Smooth muscle cell (in vitro differentiated cells): ENCODE measurements around the gene AMACR. TPM values are rescaled to one million over a fixed set of nuclear protein-coding genes. Genes with fewer than 3 reads are reported as not detected.

ENCODE experiments used
- DNase-seq: peaks from one replicate; lab custom pipeline; 2025; ENCODE audit not compliant: unreplicated experiment; lab: John Stamatoyannopoulos, UW
- H2AFZ ChIP-seq: fragments of 200-600 bp; sonication (generic); 2 replicates; pipeline ENCODE4 v1.6.0; 2016; ENCODE audit warnings: antibody characterized with exemption, low read depth, mild to moderate bottlenecking
- H3F3A ChIP-seq: fragments of 200-600 bp; sonication (generic); 2 replicates; pipeline ENCODE4 v1.6.0; 2017; ENCODE audit warnings: antibody characterized with exemption, low read depth
- H3K27ac ChIP-seq: fragments of 200-600 bp; sonication (generic); 2 replicates; pipeline ENCODE4 v1.5.1; 2016; ENCODE audit warnings: low read depth, mild to moderate bottlenecking
- H3K27me3 ChIP-seq: fragments of 200-600 bp; sonication (generic); 2 replicates; pipeline ENCODE4 v1.6.1; 2016; ENCODE audit warnings: low read depth, mild to moderate bottlenecking
- H3K36me3 ChIP-seq: fragments of 200-600 bp; sonication (generic); 2 replicates; pipeline ENCODE4 v1.5.1; 2016; ENCODE audit warnings: low read depth
- H3K4me1 ChIP-seq: fragments of 200-600 bp; sonication (generic); 2 replicates; pipeline ENCODE4 v1.5.1; 2016; ENCODE audit warnings: low read depth
- H3K4me2 ChIP-seq: fragments of 200-600 bp; sonication (generic); 2 replicates; pipeline ENCODE4 v1.6.0; 2016; ENCODE audit warnings: mild to moderate bottlenecking
- H3K4me3 ChIP-seq: fragments of 200-600 bp; sonication (generic); 2 replicates; pipeline ENCODE4 v1.5.1; 2016; ENCODE audit warnings: mild to moderate bottlenecking
- H3K79me2 ChIP-seq: fragments of 200-600 bp; sonication (generic); 2 replicates; pipeline ENCODE4 v1.6.0; 2016; ENCODE audit warnings: low read depth, mild to moderate bottlenecking
- H3K9ac ChIP-seq: fragments of 200-600 bp; sonication (generic); 2 replicates; pipeline ENCODE4 v1.6.0; 2016; ENCODE audit warnings: low read depth
- H3K9me3 ChIP-seq: fragments of 200-600 bp; sonication (generic); replicated peaks from 2 replicates; pipeline ENCODE4 v1.5.1; 2016; ENCODE audit warnings: low read depth
- H4K20me1 ChIP-seq: fragments of 200-600 bp; sonication (generic); 2 replicates; pipeline ENCODE4 v1.6.0; 2016; ENCODE audit warnings: low read depth
- WGBS: methylation state at CpG from one replicate; pipeline ENCODE4 v1.1.7; 2016; ENCODE audit warnings: low lambda C conversion rate; 5-methylcytosine and 5-hydroxymethylcytosine counted together
- polyA plus RNA-seq: library from polyadenylated mRNA; unstranded; fragments of >200 nt; fragmentation: Nextera tagmentation; extraction: Ambion mirVana; gene quantifications from 2 replicates; pipeline ENCODE4 v1.2.1, GENCODE V29; 2016
- total RNA-seq: library from RNA; depleted of rRNA; stranded (reverse); fragments of >200 nt; gene quantifications from 2 replicates; pipeline ENCODE4 v1.2.3, GENCODE V29; 2014
- TF ChIP-seq, protein P1 (sequence below): fragments of 200-600 bp; sonication (generic); IDR thresholded peaks from 2 replicates; pipeline ENCODE4 v1.5.1; 2017; ENCODE audit warnings: borderline replicate concordance, mild to moderate bottlenecking, antibody characterized with exemption; ENCODE audit not compliant: insufficient read depth, poor library complexity, severe bottlenecking

AMACR gene
- total and polyA plus RNA-seq, 2 experiments from 2014 or later, result 14.1 to 14.5 TPM

DNA sequence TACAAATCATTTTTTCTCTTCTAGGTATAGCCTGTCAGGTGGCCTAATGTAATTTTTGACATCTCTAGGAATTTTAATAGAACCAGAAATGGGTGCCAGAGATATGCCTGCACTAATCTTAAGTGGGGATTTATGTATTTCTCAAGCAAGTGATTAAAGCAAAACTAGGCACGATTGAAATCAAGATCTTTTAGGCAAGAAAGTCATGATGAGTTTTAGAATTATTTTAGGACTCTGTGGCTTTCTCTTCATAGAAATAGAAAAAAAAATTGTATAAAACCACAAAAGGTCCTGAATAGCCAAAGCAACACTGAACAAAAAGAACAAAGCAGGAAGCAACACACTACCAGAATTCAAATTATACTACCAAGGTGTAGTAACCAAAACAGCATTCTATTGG is 952 bp upstream of the AMACR start:
- 21% methylated on average over 1 of the region's 1 CpG for WGBS
- Histone ChIP-seq H2AFZ (peak overlapping the region; percentile 97), H3K9ac (peak overlapping the region; percentile 44), H4K20me1 (no peaks in the 10 kb centered on the region), H3K27ac (peak overlapping the region; percentile 66), H3K27me3 (no peaks in the 10 kb centered on the region), H3K4me2 (peak overlapping the region; percentile 97), H3K9me3 (no peaks in the 10 kb centered on the region), H3K79me2 (peaks cover 4% of the 10 kb centered on the region), H3K4me1 (peaks cover 12% of the 10 kb centered on the region), H3K36me3 (no peaks in the 10 kb centered on the region), H3K4me3 (peak overlapping the region; percentile 86), H3F3A (peaks cover 16% of the 10 kb centered on the region)
- TF ChIP-seq, protein P1, sequence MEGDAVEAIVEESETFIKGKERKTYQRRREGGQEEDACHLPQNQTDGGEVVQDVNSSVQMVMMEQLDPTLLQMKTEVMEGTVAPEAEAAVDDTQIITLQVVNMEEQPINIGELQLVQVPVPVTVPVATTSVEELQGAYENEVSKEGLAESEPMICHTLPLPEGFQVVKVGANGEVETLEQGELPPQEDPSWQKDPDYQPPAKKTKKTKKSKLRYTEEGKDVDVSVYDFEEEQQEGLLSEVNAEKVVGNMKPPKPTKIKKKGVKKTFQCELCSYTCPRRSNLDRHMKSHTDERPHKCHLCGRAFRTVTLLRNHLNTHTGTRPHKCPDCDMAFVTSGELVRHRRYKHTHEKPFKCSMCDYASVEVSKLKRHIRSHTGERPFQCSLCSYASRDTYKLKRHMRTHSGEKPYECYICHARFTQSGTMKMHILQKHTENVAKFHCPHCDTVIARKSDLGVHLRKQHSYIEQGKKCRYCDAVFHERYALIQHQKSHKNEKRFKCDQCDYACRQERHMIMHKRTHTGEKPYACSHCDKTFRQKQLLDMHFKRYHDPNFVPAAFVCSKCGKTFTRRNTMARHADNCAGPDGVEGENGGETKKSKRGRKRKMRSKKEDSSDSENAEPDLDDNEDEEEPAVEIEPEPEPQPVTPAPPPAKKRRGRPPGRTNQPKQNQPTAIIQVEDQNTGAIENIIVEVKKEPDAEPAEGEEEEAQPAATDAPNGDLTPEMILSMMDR, result no peak
- DNase-seq, result no peak

GRCh38 chr5:34007201-34007620 is 639 bp downstream of the AMACR start:
- Histone ChIP-seq H3K9ac (peak overlapping the region; percentile 43), H3K4me1 (peaks cover 12% of the 10 kb centered on the region), H3K4me2 (peak overlapping the region; percentile 97), H3K27ac (peak overlapping the region; percentile 66), H3K4me3 (peak overlapping the region; percentile 86), H3K79me2 (peaks cover 4% of the 10 kb centered on the region), H3F3A (peaks cover 16% of the 10 kb centered on the region), H2AFZ (peak overlapping the region; percentile 88), H3K9me3 (no peaks in the 10 kb centered on the region), H3K27me3 (no peaks in the 10 kb centered on the region), H3K36me3 (no peaks in the 10 kb centered on the region), H4K20me1 (no peaks in the 10 kb centered on the region)
- DNase-seq, result no peak
- TF ChIP-seq, protein P1, result no peak
- WGBS, result 18% methylated on average over 11 of the region's 11 CpGs

GRCh38 chr5:34005681-34006080 is 2.2 kb downstream of the AMACR start:
- TF ChIP-seq, protein P1, result no peak
- Histone ChIP-seq H4K20me1 (no peaks in the 10 kb centered on the region), H3K9me3 (no peaks in the 10 kb centered on the region), H3K79me2 (peaks cover 4% of the 10 kb centered on the region), H3K9ac (no peak overlapping the region), H3K4me2 (peak overlapping the region; percentile 11), H2AFZ (no peak overlapping the region), H3F3A (peaks cover 16% of the 10 kb centered on the region), H3K36me3 (no peaks in the 10 kb centered on the region), H3K4me3 (peak overlapping the region; percentile 86), H3K27me3 (no peaks in the 10 kb centered on the region), H3K4me1 (peaks cover 12% of the 10 kb centered on the region), H3K27ac (no peak overlapping the region)
- DNase-seq, result no peak
- WGBS, result 88% methylated on average over 4 of the region's 4 CpGs

GRCh38 chr5:34005211-34005610 is 2.6 kb downstream of the AMACR start:
- Histone ChIP-seq H3K9me3 (no peaks in the 10 kb centered on the region), H3K36me3 (no peaks in the 10 kb centered on the region), H3K9ac (no peak overlapping the region), H3F3A (peaks cover 16% of the 10 kb centered on the region), H3K27me3 (no peaks in the 10 kb centered on the region), H3K27ac (peak overlapping the region; percentile 16), H3K79me2 (peaks cover 4% of the 10 kb centered on the region), H2AFZ (no peak overlapping the region), H3K4me3 (no peak overlapping the region), H3K4me2 (no peak overlapping the region), H3K4me1 (peaks cover 12% of the 10 kb centered on the region), H4K20me1 (no peaks in the 10 kb centered on the region)
- DNase-seq, result no peak
- 44% methylated on average over 4 of the region's 4 CpGs for WGBS
- TF ChIP-seq, protein P1, result no peak
